Measurements from ENCODE around the gene SLC38A7.
"Not testable (repeated sequence)": the region's sequence is repeated elsewhere in the genome, so short reads cannot be mapped to it uniquely, and the experiment has no call there.

Gene SLC38A7

DNA sequence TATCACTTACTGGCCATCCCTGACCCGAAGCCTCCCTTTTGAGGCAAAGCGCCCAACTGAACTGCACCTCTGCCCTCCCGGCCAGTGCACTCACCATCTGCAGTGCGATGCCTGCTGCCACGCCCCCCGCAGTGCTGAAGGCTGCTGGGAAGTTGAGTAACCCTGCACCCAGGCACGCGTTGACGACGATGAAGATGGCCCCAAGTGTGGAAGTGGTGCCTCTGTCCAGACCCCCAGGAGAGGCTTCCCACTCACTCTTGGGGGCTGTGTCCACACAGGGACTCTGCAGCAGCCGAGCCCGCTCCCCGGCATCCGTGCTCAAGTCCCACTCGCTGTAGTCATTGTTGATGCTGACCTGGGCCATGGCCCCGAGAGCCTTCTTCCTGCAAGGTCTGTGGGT is 4.8 kb downstream of the SLC38A7 start:
- H3K27ac ChIP-seq (ENCODE audit: insufficient read depth, low read length, poor library complexity, severe bottlenecking), result no peak overlapping the region
- no peaks in the 10 kb centered on the region for H3K27me3 ChIP-seq (replicated peaks; ENCODE audit: control insufficient read depth, insufficient read depth, low read length, poor library complexity, severe bottlenecking)
- no peaks in the 10 kb centered on the region for H3K9me3 ChIP-seq (ENCODE audit: control insufficient read depth, low read length)
- no peak for DNase-seq
- H3K4me3 ChIP-seq (ENCODE audit: insufficient read depth, low read depth, low read length, poor library complexity, severe bottlenecking), result no peak overlapping the region
- H3K36me3 ChIP-seq (ENCODE audit: control insufficient read depth, insufficient read depth, low read length), result peaks cover 7% of the 10 kb centered on the region
- H3K4me1 ChIP-seq (ENCODE audit: control insufficient read depth, insufficient read depth, low read length, poor library complexity, severe bottlenecking), result peaks cover 1% of the 10 kb centered on the region

DNA sequence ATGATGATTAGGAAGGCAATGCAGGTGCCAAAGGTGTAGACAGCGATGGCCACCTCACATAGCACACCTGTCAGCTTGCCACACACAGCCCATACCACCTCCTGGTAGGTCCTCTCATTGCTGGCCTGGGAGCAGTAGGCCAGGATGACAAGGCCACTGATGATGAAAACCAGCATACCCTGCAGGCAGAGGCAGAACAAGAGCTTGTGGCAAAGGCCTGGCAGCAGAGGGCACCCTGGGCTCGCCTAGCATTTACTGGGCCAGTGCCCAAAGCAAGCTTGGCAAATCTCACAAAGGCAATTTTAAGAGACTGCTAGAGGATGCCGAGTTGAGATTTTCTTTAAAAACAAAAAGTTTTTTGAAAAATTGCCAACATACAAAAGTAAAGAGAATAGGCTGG is 5.9 kb downstream of the SLC38A7 start:
- Histone ChIP-seq H3K4me3 (ENCODE audit: insufficient read depth, low read depth, low read length, poor library complexity, severe bottlenecking) (no peak overlapping the region), H3K4me1 (ENCODE audit: control insufficient read depth, insufficient read depth, low read length, poor library complexity, severe bottlenecking) (no peaks in the 10 kb centered on the region), H3K27ac (ENCODE audit: insufficient read depth, low read length, poor library complexity, severe bottlenecking) (no peak overlapping the region), H3K36me3 (ENCODE audit: control insufficient read depth, insufficient read depth, low read length) (peaks cover 7% of the 10 kb centered on the region), H3K27me3 (replicated peaks; ENCODE audit: control insufficient read depth, insufficient read depth, low read length, poor library complexity, severe bottlenecking) (no peaks in the 10 kb centered on the region), H3K9me3 (ENCODE audit: control insufficient read depth, low read length) (no peaks in the 10 kb centered on the region)
- DNase-seq, result no peak

DNA sequence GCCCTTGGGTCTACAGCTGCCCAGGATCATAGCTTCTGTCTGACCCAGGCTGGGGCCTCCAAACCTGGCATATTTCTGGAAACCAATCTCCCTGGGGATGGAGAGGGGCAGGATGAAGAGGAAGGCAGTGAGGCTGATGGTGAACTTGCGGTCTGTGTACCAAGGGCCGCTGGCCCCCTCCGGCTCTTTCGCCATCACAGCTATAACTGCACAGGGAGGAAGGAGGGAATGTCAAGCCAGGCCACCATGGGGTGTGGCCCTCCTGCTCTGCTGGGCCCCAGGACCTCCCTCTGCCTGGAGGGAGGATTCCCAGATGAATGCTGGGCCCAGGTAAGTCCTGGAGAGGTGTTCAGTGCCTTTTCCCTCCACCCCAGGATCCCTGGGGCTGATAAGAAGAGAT is 6.3 kb downstream of the SLC38A7 start:
- Histone ChIP-seq H3K4me1 (ENCODE audit: control insufficient read depth, insufficient read depth, low read length, poor library complexity, severe bottlenecking) (no peaks in the 10 kb centered on the region), H3K4me3 (ENCODE audit: insufficient read depth, low read depth, low read length, poor library complexity, severe bottlenecking) (no peak overlapping the region), H3K36me3 (ENCODE audit: control insufficient read depth, insufficient read depth, low read length) (peaks cover 7% of the 10 kb centered on the region), H3K27ac (ENCODE audit: insufficient read depth, low read length, poor library complexity, severe bottlenecking) (no peak overlapping the region), H3K27me3 (replicated peaks; ENCODE audit: control insufficient read depth, insufficient read depth, low read length, poor library complexity, severe bottlenecking) (no peaks in the 10 kb centered on the region), H3K9me3 (ENCODE audit: control insufficient read depth, low read length) (no peaks in the 10 kb centered on the region)
- DNase-seq, result no peak

DNA sequence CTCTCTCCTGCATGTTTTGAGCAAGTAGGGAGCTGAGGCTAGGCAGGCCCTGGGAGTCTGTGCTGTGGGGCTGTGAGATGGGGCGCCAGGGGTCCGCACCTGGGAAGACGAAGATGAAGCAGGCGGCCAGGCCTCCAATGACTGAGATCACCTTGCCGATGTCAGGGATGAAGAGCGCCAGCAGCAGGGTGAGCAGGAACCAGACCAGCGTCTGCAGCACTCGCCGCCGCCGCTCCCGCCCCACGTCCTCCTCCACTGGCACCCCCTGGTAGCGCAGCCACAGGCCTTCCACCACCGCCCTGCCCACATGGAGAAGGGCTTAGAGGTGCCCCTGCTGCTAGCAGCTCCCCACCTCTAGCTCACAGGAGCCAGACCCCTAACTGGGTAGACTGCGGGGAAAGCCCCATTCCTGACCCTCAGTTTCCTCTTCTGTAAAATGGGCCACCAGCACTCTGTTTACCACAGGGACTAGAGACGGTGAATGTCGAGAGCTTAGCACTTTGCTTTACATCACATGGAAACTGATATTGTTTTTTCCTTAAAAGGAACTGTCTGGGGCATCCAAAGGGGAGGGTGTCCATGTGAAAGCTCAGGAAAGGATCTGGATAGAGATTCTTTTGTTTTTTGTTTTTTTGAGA is 13.5 kb downstream of the SLC38A7 start:
- no peak overlapping the region for H3K27ac ChIP-seq (ENCODE audit: insufficient read depth, low read length, poor library complexity, severe bottlenecking)
- no peaks in the 10 kb centered on the region for H3K27me3 ChIP-seq (replicated peaks; ENCODE audit: control insufficient read depth, insufficient read depth, low read length, poor library complexity, severe bottlenecking)
- H3K4me3 ChIP-seq (ENCODE audit: insufficient read depth, low read depth, low read length, poor library complexity, severe bottlenecking), result no peak overlapping the region
- no peak for DNase-seq
- H3K9me3 ChIP-seq (ENCODE audit: control insufficient read depth, low read length), result no peaks in the 10 kb centered on the region
- no peaks in the 10 kb centered on the region for H3K4me1 ChIP-seq (ENCODE audit: control insufficient read depth, insufficient read depth, low read length, poor library complexity, severe bottlenecking)
- no peaks in the 10 kb centered on the region for H3K36me3 ChIP-seq (ENCODE audit: control insufficient read depth, insufficient read depth, low read length)

DNA sequence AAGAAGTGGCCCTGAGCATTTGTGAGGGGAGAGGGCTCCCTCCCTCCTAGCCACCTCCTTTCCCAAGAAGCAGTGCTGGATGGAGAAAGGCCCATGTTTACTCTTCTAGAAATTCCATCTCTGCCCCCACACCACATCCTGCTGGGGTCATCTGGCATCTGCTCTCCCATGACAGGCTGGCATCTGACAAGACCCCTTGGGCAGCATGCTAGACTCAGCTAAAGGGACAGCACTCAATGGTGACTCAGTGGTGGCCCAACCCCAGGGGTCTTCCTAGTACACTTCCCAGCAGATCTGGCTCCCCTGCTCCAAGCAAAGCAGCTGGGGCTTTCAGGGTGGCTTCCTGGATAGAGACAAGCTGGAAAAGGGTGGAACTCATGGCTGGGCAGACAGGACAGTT is 14.4 kb downstream of the SLC38A7 start:
- H3K4me1 ChIP-seq (ENCODE audit: control insufficient read depth, insufficient read depth, low read length, poor library complexity, severe bottlenecking), result no peaks in the 10 kb centered on the region
- no peak overlapping the region for H3K27ac ChIP-seq (ENCODE audit: insufficient read depth, low read length, poor library complexity, severe bottlenecking)
- H3K4me3 ChIP-seq (ENCODE audit: insufficient read depth, low read depth, low read length, poor library complexity, severe bottlenecking), result no peak overlapping the region
- H3K27me3 ChIP-seq (replicated peaks; ENCODE audit: control insufficient read depth, insufficient read depth, low read length, poor library complexity, severe bottlenecking), result no peaks in the 10 kb centered on the region
- no peaks in the 10 kb centered on the region for H3K36me3 ChIP-seq (ENCODE audit: control insufficient read depth, insufficient read depth, low read length)
- no peaks in the 10 kb centered on the region for H3K9me3 ChIP-seq (ENCODE audit: control insufficient read depth, low read length)
- no peak for DNase-seq

DNA sequence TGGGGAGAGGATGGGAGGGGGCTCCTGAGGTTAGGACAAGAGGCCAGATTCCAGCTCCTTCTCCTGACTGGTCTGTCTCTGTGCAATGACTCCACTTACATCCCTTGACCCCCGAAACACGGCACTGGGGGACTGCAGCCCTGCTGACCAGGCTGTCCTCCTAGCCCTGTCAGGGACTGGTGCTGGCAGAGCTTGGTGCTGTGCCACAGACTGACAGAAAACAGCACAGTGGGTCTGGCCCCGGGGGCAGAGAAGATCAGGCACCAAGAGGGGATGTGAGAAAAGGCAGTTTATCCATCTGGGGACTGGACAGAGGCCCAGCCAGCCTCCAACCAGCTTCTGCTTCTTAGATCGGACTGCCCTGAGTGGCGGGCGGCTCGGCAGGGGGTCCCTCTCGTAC is 19.4 kb downstream of the SLC38A7 start:
- no peaks in the 10 kb centered on the region for H3K4me1 ChIP-seq (ENCODE audit: control insufficient read depth, insufficient read depth, low read length, poor library complexity, severe bottlenecking)
- H3K4me3 ChIP-seq (ENCODE audit: insufficient read depth, low read depth, low read length, poor library complexity, severe bottlenecking), result no peak overlapping the region
- H3K9me3 ChIP-seq (ENCODE audit: control insufficient read depth, low read length), result no peaks in the 10 kb centered on the region
- H3K27ac ChIP-seq (ENCODE audit: insufficient read depth, low read length, poor library complexity, severe bottlenecking), result no peak overlapping the region
- H3K27me3 ChIP-seq (replicated peaks; ENCODE audit: control insufficient read depth, insufficient read depth, low read length, poor library complexity, severe bottlenecking), result no peaks in the 10 kb centered on the region
- no peaks in the 10 kb centered on the region for H3K36me3 ChIP-seq (ENCODE audit: control insufficient read depth, insufficient read depth, low read length)
- no peak for DNase-seq

DNA sequence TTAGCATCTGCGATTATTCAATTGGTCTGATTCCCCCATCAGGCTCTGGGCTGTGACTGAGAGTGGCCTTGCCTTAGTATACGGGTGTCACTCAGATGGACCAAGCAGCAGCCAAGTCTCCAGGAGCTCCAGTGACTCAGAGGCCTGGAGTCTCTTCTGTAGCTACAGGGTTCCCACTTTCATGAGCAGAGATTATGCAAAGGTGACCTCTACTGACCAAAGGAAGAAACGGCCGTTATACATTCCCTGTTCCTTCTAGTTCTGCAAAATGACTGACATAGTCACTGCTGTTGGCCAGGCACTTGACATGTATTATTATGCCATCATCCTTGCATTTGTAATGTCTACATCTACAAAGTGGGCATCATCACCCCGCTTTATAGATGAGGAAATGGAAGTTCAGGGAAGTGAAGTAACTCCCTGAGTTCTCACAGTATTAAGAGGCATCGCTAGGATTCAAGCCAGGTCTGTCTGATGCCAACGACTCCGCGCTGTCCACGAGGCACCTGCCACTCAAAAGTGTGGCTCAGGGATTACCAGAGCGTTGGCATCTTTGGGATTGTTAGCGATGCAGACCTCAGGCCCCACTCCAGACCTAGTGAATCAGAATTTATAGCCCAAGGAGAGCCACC is 23.3 kb downstream of the SLC38A7 start:
- no peaks in the 10 kb centered on the region for H3K4me1 ChIP-seq (ENCODE audit: control insufficient read depth, insufficient read depth, low read length, poor library complexity, severe bottlenecking)
- no peaks in the 10 kb centered on the region for H3K27me3 ChIP-seq (replicated peaks; ENCODE audit: control insufficient read depth, insufficient read depth, low read length, poor library complexity, severe bottlenecking)
- H3K4me3 ChIP-seq (ENCODE audit: insufficient read depth, low read depth, low read length, poor library complexity, severe bottlenecking), result no peak overlapping the region
- H3K9me3 ChIP-seq (ENCODE audit: control insufficient read depth, low read length), result no peaks in the 10 kb centered on the region
- DNase-seq, result no peak
- H3K36me3 ChIP-seq (ENCODE audit: control insufficient read depth, insufficient read depth, low read length), result no peaks in the 10 kb centered on the region
- H3K27ac ChIP-seq (ENCODE audit: insufficient read depth, low read length, poor library complexity, severe bottlenecking), result no peak overlapping the region

DNA sequence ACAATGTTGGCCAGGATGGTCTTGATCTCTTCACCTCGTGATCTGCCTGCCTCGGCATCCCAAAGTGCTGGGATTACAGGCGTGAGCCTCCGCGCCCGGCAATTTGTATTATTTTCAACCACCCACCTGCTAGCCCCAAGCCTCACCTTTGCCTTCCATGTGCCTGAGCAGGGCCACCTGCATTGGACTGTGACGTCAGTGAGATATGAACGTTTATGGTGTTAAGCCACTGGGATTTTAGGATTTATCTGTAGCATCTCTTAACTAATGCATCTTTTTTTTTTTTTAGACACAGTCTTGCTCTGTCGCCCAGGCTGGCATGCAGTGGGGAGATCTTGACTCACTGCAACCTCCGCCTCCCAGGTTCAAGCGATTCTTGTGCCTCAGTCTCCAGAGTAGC is 24.7 kb downstream of the SLC38A7 start:
- H3K4me3 ChIP-seq (ENCODE audit: insufficient read depth, low read depth, low read length, poor library complexity, severe bottlenecking); H3K4me1 ChIP-seq (ENCODE audit: control insufficient read depth, insufficient read depth, low read length, poor library complexity, severe bottlenecking); DNase-seq; H3K27me3 ChIP-seq (replicated peaks; ENCODE audit: control insufficient read depth, insufficient read depth, low read length, poor library complexity, severe bottlenecking); H3K9me3 ChIP-seq (ENCODE audit: control insufficient read depth, low read length); H3K36me3 ChIP-seq (ENCODE audit: control insufficient read depth, insufficient read depth, low read length); H3K27ac ChIP-seq (ENCODE audit: insufficient read depth, low read length, poor library complexity, severe bottlenecking): not testable (repeated sequence)

DNA sequence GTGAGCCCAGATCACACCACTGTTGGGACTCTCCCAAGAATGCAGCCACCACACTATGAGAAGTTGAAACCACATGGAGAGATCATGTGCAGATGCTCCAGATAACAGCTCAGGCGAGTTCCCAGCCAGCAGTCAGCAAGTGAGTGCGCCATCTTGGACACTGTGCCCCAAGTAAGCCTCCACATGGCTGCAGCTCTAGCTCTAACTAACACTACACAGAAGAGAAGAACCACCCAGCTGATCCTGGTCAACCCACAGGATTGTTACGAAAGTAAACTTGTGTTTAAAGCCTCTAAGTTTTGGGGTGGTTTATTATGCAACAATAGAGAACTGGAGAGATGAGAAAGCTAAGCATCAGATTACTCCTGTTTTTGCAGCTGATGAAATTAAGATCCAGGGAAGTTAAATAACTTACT is 25.8 kb downstream of the SLC38A7 start:
- no peaks in the 10 kb centered on the region for H3K4me1 ChIP-seq (ENCODE audit: control insufficient read depth, insufficient read depth, low read length, poor library complexity, severe bottlenecking)
- no peaks in the 10 kb centered on the region for H3K36me3 ChIP-seq (ENCODE audit: control insufficient read depth, insufficient read depth, low read length)
- no peak overlapping the region for H3K4me3 ChIP-seq (ENCODE audit: insufficient read depth, low read depth, low read length, poor library complexity, severe bottlenecking)
- DNase-seq, result no peak
- no peak overlapping the region for H3K27ac ChIP-seq (ENCODE audit: insufficient read depth, low read length, poor library complexity, severe bottlenecking)
- no peaks in the 10 kb centered on the region for H3K9me3 ChIP-seq (ENCODE audit: control insufficient read depth, low read length)
- H3K27me3 ChIP-seq (replicated peaks; ENCODE audit: control insufficient read depth, insufficient read depth, low read length, poor library complexity, severe bottlenecking), result no peaks in the 10 kb centered on the region

DNA sequence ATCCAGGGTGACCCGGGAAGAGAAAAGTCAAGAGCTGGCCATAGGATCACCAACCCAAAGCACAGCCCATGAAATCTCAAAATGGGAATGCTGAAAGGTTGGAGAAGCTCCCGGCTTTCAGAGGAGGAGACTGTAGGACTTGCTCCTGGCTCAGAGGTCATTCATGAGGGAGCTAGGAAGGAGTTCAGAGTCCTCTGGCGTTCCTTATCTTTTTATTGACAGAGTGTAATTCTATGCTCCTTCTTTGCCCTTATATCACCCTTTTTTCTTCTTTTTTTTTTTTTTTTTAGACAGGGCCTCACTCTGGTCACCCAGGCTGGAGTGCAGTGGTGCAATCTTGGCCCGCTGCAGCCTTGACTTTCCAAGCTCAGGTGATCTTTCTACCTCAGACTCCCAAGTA is 27.7 kb downstream of the SLC38A7 start:
- Histone ChIP-seq H3K36me3 (ENCODE audit: control insufficient read depth, insufficient read depth, low read length) (no peaks in the 10 kb centered on the region), H3K4me1 (ENCODE audit: control insufficient read depth, insufficient read depth, low read length, poor library complexity, severe bottlenecking) (no peaks in the 10 kb centered on the region), H3K9me3 (ENCODE audit: control insufficient read depth, low read length) (no peaks in the 10 kb centered on the region), H3K4me3 (ENCODE audit: insufficient read depth, low read depth, low read length, poor library complexity, severe bottlenecking) (no peak overlapping the region), H3K27me3 (replicated peaks; ENCODE audit: control insufficient read depth, insufficient read depth, low read length, poor library complexity, severe bottlenecking) (no peaks in the 10 kb centered on the region), H3K27ac (ENCODE audit: insufficient read depth, low read length, poor library complexity, severe bottlenecking) (no peak overlapping the region)
- no peak for DNase-seq
